ENCODE data around the gene VAC14.

- TF ChIP-seq CTCF (IDR thresholded peaks at IDR 0.05) (no peak), POLR2A (IDR thresholded peaks at IDR 0.05) (no peak)
Observed at GRCh38 chr16:70713824-70714223, 87.1 kb downstream of the VAC14 start.

Measured in lower leg skin (tissue), 3 donors.